Left lung (tissue), 10 donors: ENCODE measurements around the gene PRUNE2. TPM values are rescaled to one million over a fixed set of nuclear protein-coding genes. Genes with fewer than 3 reads are reported as not detected.

Source experiments
- ATAC-seq: fragments of 200-7000 bp; cut with Tn5 transposase; one replicate; pipeline ENCODE4 v1.9.1; 2020; ENCODE audit warnings: moderate library complexity
- DNase-seq, 4 donors: peaks; one replicate each; pipeline ENCODE4 v3.0.0-alpha.2; 2013 to 2020
- H3K27ac ChIP-seq, 2 donors: fragments of 200-600 bp; sonication (generic) in 1 of 2; one replicate each; pipeline versions ENCODE4 v1.5.0 to v1.8.0; 2020 to 2021
- H3K27me3 ChIP-seq, 2 donors: fragments of 200-600 bp; sonication (generic) in 1 of 2; one replicate each; pipeline versions ENCODE4 v1.5.0 to v1.8.0; 2020 to 2021
- H3K36me3 ChIP-seq, 2 donors: fragments of 200-600 bp; sonication (generic) in 1 of 2; one replicate each; pipeline versions ENCODE4 v1.5.0 to v1.8.0; 2020 to 2021
- H3K4me1 ChIP-seq, 2 donors: fragments of 200-600 bp; one replicate each; pipeline ENCODE4 v1.8.0; 2021
- H3K4me3 ChIP-seq, 2 donors: fragments of 200-600 bp; sonication (generic) in 1 of 2; one replicate each; pipeline versions ENCODE4 v1.5.0 to v1.8.0; 2020 to 2021; ENCODE audit warnings: mild to moderate bottlenecking in 1 of 2
- H3K9me3 ChIP-seq, 2 donors: fragments of 200-600 bp; sonication (generic) in 1 of 2; one replicate each; pipeline versions ENCODE4 v1.5.0 to v1.8.0; 2020 to 2021
- intact Hi-C, 2 donors: fragments of 100-400 bp; cut with DNase I; formaldehyde crosslinking; loops; one replicate each; pipeline versions ENCODE4 v1.11.2 to v1.14.2; 2022
- polyA plus RNA-seq, 6 donors: library from polyadenylated mRNA; unstranded; fragments of 120-200 nt; gene quantifications; one replicate each; pipeline ENCODE4 v1.2.1, GENCODE V29; 2013; ENCODE audit not compliant: insufficient read length in 6 of 6
- total RNA-seq, 2 donors: library from RNA; stranded (reverse); fragmentation: NEBNext Ultra II Directional; extraction: Animal tissue kit (Norgen Biotek cat#: 25700); gene quantifications; one replicate each; pipeline ENCODE4 v1.2.1, GENCODE V29; 2021
- TF ChIP-seq, protein P1 (sequence below), 2 donors: fragments of 200-600 bp; sonication (generic) in 1 of 2; IDR thresholded peaks; one replicate each; pipeline versions ENCODE4 v1.5.0 to v1.8.0; 2021; ENCODE audit warnings: antibody characterized with exemption in 2 of 2
- donor health status: DM: no; HTN: yes; CAD: no.
- donor health status: DM: no; HTN: no; CAD: no.

The PRUNE2 gene
- total and polyA plus RNA-seq, 8 donors: 2.0 to 17.7 (median 4.1) TPM

DNA sequence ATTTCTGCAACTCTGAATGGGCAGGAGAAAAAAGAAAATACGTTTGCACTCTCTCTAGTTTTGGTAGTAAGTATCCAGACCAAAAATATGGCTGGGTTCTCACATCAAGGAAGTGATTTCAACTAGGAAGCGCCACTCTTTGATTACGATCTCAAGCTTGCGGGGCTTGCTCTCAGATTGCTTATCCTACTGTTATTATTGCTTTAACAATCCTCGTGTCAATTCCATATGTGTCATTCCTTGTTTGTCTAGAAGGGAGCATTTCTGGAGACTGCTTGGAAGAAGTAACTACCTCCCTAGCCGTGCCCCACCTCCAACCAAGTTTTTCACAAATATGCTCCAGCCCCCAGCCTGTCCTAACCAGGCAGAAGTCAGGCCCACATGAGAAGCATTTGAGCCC, 3.5 kb downstream of the PRUNE2 start:
- Histone ChIP-seq H3K27ac (no peak overlapping the region), H3K27me3 (peaks cover 0 to 69% of the 10 kb centered on the region in 2 donors), H3K4me1 (peaks cover 5 to 10% of the 10 kb centered on the region in 2 donors), H3K36me3 (no peaks in the 10 kb centered on the region), H3K9me3 (no peaks in the 10 kb centered on the region), H3K4me3 (no peak overlapping the region)
- TF ChIP-seq, protein P1, sequence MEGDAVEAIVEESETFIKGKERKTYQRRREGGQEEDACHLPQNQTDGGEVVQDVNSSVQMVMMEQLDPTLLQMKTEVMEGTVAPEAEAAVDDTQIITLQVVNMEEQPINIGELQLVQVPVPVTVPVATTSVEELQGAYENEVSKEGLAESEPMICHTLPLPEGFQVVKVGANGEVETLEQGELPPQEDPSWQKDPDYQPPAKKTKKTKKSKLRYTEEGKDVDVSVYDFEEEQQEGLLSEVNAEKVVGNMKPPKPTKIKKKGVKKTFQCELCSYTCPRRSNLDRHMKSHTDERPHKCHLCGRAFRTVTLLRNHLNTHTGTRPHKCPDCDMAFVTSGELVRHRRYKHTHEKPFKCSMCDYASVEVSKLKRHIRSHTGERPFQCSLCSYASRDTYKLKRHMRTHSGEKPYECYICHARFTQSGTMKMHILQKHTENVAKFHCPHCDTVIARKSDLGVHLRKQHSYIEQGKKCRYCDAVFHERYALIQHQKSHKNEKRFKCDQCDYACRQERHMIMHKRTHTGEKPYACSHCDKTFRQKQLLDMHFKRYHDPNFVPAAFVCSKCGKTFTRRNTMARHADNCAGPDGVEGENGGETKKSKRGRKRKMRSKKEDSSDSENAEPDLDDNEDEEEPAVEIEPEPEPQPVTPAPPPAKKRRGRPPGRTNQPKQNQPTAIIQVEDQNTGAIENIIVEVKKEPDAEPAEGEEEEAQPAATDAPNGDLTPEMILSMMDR (IDR thresholded peaks at IDR 0.05): no peak
- no peak for DNase-seq
- intact Hi-C loops: no loop called here
- ATAC-seq: no peak

DNA sequence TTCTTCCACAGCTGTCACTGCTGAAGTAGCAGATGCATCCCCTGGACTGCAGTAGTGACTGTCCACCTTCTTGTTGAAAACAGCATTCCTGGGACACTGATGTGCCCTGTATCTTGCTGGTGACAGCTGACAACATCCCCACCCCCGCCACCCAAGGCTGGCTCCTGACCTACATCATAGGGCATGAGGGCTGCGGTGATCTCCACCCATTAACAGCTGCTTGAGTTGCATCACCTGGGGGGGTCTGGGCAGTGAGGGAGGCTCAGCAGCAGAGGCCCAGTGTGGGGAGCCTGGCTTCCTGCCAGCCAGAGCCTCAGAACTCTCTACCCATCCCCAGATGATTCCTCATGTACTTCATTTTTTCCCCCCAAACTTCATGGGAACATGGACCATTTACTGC, 4.1 kb downstream of the PRUNE2 start:
- no peaks in the 10 kb centered on the region for H3K9me3 ChIP-seq
- TF ChIP-seq, protein P1 (IDR thresholded peaks at IDR 0.05): no peak
- no peaks in the 10 kb centered on the region for H3K36me3 ChIP-seq
- H3K4me1 ChIP-seq: peaks cover 5 to 10% of the 10 kb centered on the region in 2 donors
- no peak overlapping the region for H3K4me3 ChIP-seq
- intact Hi-C loops: no loop called here
- peaks cover 0 to 63% of the 10 kb centered on the region in 2 donors for H3K27me3 ChIP-seq
- no peak for ATAC-seq
- no peak for DNase-seq
- H3K27ac ChIP-seq: no peak overlapping the region

DNA sequence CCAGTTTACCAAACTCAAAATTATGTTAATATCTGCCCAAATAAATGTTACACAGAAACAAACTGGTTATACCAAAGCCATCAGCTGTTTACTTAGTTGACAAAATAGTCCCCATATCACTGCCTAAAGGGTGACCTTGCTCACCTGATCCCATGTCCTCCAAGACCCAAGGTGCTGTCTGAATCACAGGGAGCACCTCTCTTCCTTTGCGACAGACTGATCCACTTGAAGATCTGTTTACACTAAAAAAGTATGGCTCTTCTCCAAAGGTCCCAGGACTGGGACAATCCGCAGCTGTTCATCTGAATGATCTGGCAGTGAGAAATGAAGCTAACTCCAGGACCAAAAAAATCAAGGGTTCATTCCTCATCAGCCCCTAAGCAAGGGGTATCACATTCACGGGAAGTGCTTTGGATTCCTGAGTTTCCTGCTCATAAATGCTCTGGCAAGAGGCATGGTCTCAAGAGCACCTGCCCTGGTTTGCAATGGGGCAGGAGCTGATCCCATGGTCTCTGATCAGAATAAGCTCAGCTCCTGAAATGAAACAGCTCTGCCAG, 5.0 kb downstream of the PRUNE2 start:
- peaks cover 0 to 55% of the 10 kb centered on the region in 2 donors for H3K27me3 ChIP-seq
- intact Hi-C loops: no loop called here
- ATAC-seq: no peak
- no peak overlapping the region for H3K4me3 ChIP-seq
- TF ChIP-seq, protein P1 (IDR thresholded peaks at IDR 0.05): no peak
- H3K4me1 ChIP-seq: peaks cover 5% of the 10 kb centered on the region in 2 donors
- H3K36me3 ChIP-seq: no peaks in the 10 kb centered on the region
- H3K9me3 ChIP-seq: no peaks in the 10 kb centered on the region
- no peak overlapping the region for H3K27ac ChIP-seq
- DNase-seq: no peak

DNA sequence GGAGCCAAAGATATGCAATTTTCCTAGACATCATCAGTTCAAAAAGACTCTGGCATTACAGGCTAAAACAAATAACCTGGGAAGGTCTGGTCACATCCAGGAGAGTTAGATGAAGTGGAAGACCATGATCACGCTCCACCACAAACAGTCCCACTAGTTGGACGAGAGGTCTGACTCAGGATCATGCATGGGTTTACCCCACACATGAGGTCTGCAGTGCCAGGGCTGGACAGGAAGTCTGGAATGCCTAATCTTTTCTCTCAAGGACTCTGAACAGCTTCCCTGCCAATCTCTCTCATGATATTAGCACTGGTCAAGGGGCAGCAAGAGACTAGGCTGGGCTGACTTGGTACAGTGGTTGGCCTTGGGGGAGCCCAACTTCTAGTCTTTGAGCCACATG, 7.1 kb downstream of the PRUNE2 start:
- H3K27ac ChIP-seq: no peak overlapping the region
- H3K36me3 ChIP-seq: no peaks in the 10 kb centered on the region
- DNase-seq (no peak), ATAC-seq (no peak)
- H3K9me3 ChIP-seq: no peaks in the 10 kb centered on the region
- H3K4me1 ChIP-seq: no peaks in the 10 kb centered on the region
- intact Hi-C loops: no loop called here
- TF ChIP-seq, protein P1 (IDR thresholded peaks at IDR 0.05): no peak
- H3K27me3 ChIP-seq: peaks cover 0 to 36% of the 10 kb centered on the region in 2 donors
- H3K4me3 ChIP-seq: no peak overlapping the region

DNA sequence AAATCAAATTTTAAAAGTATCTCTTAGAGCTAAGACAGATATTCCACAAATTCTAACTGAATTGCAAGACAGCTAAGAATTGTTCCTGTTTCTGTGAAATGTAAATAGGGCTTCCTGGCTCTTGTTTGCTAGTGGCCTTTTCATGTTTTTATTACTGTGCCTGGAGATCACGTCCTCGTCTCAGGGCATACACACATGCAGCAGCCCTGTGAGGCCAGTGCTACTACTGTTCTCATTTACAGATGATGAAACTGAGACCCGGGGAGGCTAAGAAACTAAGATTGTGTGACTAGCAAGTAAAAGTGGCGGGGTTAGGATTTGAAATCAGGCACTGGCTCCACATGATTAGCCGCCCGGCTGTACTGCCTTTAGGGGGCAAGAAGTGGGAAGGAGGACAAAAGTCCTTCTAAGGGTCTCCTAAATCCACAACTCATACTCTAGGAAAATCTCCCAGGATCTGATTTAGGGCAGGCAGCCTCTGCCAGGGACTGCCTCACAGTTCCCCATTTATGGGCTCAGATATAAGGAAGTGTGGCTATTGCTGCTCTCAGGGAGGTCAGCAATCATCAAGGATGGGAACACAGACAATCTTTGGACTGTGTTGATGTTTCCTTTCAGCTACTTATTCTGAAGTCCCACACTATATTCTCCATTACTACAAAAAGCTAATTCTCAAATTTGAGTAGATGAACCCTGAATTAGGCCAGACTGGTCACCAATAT, 7.9 kb downstream of the PRUNE2 start:
- no peaks in the 10 kb centered on the region for H3K9me3 ChIP-seq
- H3K27me3 ChIP-seq: peaks cover 0 to 30% of the 10 kb centered on the region in 2 donors
- TF ChIP-seq, protein P1 (IDR thresholded peaks at IDR 0.05): no peak
- H3K36me3 ChIP-seq: no peaks in the 10 kb centered on the region
- ATAC-seq (no peak), DNase-seq (no peak)
- H3K4me3 ChIP-seq: no peak overlapping the region
- H3K4me1 ChIP-seq: no peaks in the 10 kb centered on the region
- H3K27ac ChIP-seq: no peak overlapping the region
- intact Hi-C loops: no loop called here
